GM12872 (cell line): ENCODE data around the gene DCP1B.

Source experiments
- TF ChIP-seq, protein P1 (sequence below): IDR thresholded peaks from 3 replicates; pipeline ENCODE4 v1.5.1; 2011; ENCODE audit warnings: low read depth, mild to moderate bottlenecking, low read length, moderate library complexity; ENCODE audit not compliant: insufficient read depth

Gene DCP1B

DNA sequence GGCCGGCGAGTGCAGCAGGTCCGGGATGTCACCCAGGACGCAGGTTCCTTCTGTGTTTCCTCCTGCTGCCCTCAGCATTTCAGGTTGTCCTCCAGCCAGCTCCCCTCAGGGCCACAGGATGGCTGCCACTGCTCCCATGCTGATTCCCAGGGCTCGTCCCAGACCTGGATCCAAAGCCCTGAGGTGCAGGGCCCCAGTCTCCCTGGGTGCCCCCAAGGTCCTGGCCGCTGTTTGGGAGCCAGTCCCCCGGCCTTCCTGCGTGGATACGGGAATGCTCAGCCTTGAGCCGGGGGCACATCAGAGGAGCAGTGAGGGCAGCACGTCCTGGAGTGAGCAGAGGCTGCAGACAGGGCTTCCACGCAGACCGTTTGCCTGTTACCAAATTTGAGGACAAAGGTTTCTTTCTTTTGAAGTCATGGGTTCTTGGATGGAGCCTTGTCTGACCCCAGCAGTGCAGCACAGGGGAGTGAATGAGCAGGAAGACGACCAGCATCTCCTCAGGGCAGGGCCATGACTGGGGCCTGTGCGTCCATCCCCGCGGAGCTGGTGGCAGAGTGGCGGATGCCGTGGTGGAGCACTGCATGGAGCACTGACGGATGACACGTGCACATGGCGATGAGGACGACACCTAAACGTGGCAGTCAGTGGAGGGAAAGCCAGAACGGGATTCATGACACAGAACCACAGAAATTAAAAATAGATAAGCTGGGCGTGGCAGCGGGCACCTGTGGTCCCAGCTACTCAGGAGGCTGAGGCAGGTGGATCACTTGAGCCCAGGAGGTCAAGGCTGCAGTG, 73.3 kb downstream of the DCP1B start:
- TF ChIP-seq, protein P1, sequence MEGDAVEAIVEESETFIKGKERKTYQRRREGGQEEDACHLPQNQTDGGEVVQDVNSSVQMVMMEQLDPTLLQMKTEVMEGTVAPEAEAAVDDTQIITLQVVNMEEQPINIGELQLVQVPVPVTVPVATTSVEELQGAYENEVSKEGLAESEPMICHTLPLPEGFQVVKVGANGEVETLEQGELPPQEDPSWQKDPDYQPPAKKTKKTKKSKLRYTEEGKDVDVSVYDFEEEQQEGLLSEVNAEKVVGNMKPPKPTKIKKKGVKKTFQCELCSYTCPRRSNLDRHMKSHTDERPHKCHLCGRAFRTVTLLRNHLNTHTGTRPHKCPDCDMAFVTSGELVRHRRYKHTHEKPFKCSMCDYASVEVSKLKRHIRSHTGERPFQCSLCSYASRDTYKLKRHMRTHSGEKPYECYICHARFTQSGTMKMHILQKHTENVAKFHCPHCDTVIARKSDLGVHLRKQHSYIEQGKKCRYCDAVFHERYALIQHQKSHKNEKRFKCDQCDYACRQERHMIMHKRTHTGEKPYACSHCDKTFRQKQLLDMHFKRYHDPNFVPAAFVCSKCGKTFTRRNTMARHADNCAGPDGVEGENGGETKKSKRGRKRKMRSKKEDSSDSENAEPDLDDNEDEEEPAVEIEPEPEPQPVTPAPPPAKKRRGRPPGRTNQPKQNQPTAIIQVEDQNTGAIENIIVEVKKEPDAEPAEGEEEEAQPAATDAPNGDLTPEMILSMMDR, result no peak

DNA sequence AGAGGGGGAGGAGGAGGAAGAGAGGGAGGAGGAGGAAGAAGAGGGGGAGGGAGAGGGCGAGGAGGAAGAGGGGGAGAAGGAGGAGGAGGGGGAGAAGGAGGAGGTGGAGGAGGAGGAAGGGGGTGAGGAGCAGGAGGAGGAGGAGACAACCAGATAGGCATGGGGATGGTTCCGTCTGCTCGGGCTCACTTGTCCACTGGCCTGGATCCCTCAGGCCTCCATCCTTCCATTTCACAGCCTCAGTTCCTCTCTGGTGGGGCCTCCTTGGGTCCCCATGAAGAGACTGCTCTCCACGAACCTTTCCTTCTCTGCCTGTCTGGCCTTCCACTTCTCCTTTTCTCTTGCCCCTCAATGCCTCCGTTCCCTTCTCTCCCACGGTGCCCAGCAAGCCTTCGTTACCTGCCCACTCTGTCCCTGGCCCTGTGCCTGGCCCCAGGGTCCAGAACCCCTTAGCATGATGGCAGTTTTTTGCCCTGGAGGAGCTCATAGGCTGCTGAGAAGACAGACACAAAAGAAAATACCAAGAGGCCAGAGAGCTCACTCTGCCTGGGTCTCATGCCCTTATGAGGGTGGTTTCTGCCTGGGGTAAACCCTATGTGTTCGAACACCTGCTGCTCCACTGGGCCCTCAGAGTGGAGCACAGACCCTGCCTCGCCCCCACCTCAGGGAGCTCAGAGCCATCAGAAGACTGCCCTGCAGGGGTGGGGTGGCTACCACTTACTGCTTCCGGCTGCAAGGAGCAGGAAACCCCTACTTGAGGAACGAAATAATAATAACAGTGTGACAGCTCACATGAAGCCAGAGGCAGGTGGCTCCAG, 74.1 kb downstream of the DCP1B start:
- TF ChIP-seq, protein P1, result no peak

DNA sequence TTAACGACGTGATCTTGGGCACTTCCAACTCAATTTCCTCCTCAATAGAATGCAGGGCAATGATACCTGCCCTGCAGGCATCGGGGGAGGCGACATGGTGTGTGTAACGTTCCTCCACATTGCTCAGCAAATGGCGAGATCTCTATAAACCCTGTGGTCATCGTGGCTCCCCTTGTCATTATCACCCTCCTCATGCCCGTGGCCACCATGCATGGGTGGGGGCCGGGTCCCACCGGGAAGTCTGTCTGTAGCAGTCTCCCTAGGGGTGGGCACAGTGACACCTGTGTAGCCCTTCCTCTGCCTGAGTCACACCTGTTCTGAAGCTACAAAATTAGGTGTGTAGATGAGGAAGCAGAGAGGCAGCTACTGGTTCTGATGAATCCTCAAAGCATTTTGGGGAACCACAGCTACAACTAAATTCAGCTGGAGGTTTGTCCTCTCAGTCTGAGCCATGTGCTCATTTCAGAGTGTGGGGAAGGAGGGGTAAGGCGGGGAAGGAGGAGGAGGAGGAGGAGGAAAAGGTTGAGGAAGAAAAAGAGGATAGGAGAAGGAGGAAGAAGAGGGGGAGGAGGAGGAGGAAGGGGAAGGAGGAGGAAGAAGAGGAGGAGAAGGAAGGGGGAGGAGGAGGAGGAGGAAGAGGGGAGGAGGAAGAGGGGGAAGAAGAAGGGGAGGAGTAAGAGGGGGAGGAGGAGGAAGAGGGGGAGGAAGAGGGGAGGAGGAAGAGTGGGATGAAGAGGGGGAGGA, 74.8 kb downstream of the DCP1B start:
- TF ChIP-seq, protein P1, result no peak

DNA sequence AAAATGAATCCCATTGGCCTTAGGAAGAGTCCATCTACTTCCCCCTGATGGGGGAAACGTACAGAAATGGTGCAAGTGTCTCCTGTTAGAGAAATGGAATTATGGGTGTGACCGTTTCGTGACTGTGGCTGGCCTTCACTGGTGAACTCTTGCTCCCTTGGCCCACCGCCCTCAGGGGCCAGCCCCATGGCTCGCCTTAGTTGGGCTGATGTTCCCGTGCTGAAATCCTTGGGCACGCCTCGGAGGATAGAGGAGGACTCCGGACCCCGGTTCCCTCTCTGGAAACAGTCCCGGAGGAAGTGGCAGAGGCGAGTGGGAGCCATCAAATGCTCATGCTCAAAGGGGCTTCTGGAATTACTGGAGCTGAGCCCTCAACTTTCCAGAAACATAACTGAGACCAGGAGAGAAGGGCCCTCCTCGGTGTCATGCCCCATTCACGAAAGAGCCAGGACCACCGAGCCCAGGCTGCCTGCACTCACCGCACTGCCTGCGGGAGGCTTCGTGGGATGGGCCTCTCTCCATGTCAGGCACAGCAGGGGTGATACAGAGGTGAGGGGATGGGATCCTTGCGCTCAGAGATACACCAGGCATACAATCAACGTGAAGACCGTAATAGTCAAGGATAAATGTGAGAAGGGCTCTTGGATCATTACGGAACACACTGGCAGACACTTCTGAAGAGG, 75.7 kb downstream of the DCP1B start:
- TF ChIP-seq, protein P1, result no peak

DNA sequence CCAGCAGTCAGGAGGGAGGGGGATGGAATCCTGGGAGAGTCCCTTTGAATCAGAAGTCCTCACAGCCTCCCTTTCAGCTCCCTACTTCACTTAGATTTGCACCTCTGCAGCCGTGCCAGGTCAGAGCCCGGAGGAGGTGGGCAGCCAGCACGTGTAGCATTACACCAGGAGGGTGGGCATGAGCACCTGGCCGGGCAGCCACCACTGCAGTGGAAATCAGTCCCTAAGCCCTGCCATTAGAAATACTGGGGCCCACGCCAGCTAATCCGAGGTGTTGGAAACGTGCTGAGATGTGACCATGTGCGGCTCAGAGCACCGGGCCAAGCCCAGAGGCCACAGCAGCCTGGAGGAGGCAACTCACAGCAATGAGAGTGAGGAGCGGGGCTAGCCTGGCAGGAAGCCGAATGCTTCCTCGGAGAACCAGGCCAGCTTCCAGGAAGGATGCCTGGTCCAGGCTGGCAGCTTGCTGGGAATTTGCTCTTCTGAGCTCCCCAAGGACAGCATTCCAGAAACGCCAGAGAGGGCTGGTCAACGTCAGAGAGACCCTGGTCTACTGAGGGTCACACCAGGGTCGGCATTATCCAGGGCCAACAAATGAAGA, 76.4 kb downstream of the DCP1B start:
- TF ChIP-seq, protein P1, result no peak

- TF ChIP-seq, protein P1, result no peak
Observed at GRCh38 chr12:1927051-1927680, 77.1 kb downstream of the DCP1B start.
